Right lobe of liver (tissue), 6 donors: ENCODE measurements around the gene DPP10. TPM values are rescaled to one million over a fixed set of nuclear protein-coding genes. Genes with fewer than 3 reads are reported as not detected.
A peak's percentile ranks its signal among the peaks of the same experiment; 100 is the strongest.

Experiments
- ATAC-seq, 4 donors: fragments of 200-7000 bp; cut with Tn5 transposase; one replicate each; pipeline ENCODE4 v1.9.1; 2020; ENCODE audit warnings: mild to moderate bottlenecking in 4 of 4, moderate library complexity in 4 of 4
- DNase-seq, 3 donors: peaks; one replicate each; pipeline ENCODE4 v3.0.0-alpha.2; 2020
- H3K27ac ChIP-seq, 3 donors: fragments of 200-600 bp; one replicate each; pipeline ENCODE4 v1.8.0; 2022
- H3K27me3 ChIP-seq, 2 donors: fragments of 200-600 bp; one replicate each; pipeline ENCODE4 v1.8.0; 2022
- H3K36me3 ChIP-seq, 4 donors: fragments of 200-600 bp; sonication (generic) in 1 of 4; one replicate each; pipeline versions ENCODE4 v1.5.1 to v1.8.0; 2017 to 2022; ENCODE audit warnings: control low read depth in 1 of 4
- H3K4me1 ChIP-seq, 4 donors: fragments of 200-600 bp; sonication (generic) in 1 of 4; one replicate each; pipeline versions ENCODE4 v1.5.1 to v1.8.0; 2017 to 2022; ENCODE audit warnings: control low read depth in 1 of 4
- H3K4me3 ChIP-seq, 3 donors: fragments of 200-600 bp; one replicate each; pipeline ENCODE4 v1.8.0; 2022
- H3K9me3 ChIP-seq, 4 donors: fragments of 200-600 bp; sonication (generic) in 1 of 4; one replicate each; pipeline versions ENCODE4 v1.5.1 to v1.8.0; 2017 to 2022; ENCODE audit warnings: control low read depth in 1 of 4
- POLR2A ChIP-seq: fragments of 450-650 bp; IDR thresholded peaks from one replicate; pipeline ENCODE4 v1.6.1; 2017; ENCODE audit warnings: antibody characterized with exemption, mild to moderate bottlenecking
- WGBS: methylation state at CpG from one replicate; pipeline ENCODE4 v1.1.6; 2018; ENCODE audit warnings: low coverage, low lambda C conversion rate; ENCODE audit not compliant: insufficient coverage; ENCODE audit errors: missing lambda C conversion rate; 5-methylcytosine and 5-hydroxymethylcytosine counted together
- intact Hi-C, 2 donors: fragments of 100-400 bp; cut with DNase I; formaldehyde crosslinking; loops; one replicate each; pipeline versions ENCODE4 v1.11.2 to v1.14.1; 2022
- total RNA-seq, 6 experiments: library from RNA; depleted of rRNA in 2 of 6; stranded (reverse); fragments of >200 nt in 2 of 6; fragmentation: NEBNext Ultra II Directional in 3 of 6; extraction: Animal tissue kit (Norgen Biotek cat#: 25700) in 3 of 6; gene quantifications; one replicate each; pipeline versions ENCODE4 v1.1.0 to v1.2.4, GENCODE V29; 2016 to 2023
- TF ChIP-seq, protein P1 (sequence below), 4 donors: fragments of 200-600 bp in 3 of 4; fragments of 450-650 bp in 1 of 4; IDR thresholded peaks; one replicate each; pipeline versions ENCODE4 v1.5.1 to v1.8.0; 2016 to 2022; ENCODE audit warnings: antibody characterized with exemption in 4 of 4, mild to moderate bottlenecking in 2 of 4
- donor health status: DM: no; HTN: yes; CAD: no.
- donor health status: DM: no; HTN: no; CAD: no.
- donor health status: DM: no; HTN: no; CAD: no.
- donor health status: DM: no; HTN: yes; CAD: no.
- donor health status: DM: no; HTN: yes; CAD: no.

The DPP10 gene
- total RNA-seq, 6 experiments from 2014 or later, result 0.09 to 0.19 (median 0.15) TPM; not detected in 2

DNA sequence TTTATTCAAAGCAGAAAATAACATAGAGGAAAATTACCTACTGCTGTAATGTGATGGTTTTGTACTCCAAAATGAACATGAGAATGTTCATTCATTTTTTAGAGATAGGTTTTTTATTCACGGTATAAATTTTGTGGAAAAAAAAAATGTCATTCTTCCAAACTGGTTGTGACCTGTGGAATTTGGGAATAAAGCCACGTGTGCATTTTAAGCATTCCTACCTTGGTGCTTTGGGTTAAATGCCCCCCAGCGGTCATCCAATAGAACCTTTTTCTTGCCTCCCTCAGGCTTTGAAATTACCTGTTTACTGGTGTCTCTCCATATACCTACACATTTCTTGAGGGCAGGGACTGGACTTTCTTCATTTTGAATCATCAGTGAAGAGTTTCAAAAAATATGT is 740.7 kb downstream of the DPP10 start:
- 32% methylated on average over 3 of the region's 3 CpGs for WGBS
- no peak for DNase-seq
- no peak for ATAC-seq
- no peaks in the 10 kb centered on the region for H3K9me3 ChIP-seq
- H3K27ac ChIP-seq, result no peak overlapping the region
- no peaks in the 10 kb centered on the region for H3K4me1 ChIP-seq
- intact Hi-C loops, result no loop called here
- TF ChIP-seq, protein P1, sequence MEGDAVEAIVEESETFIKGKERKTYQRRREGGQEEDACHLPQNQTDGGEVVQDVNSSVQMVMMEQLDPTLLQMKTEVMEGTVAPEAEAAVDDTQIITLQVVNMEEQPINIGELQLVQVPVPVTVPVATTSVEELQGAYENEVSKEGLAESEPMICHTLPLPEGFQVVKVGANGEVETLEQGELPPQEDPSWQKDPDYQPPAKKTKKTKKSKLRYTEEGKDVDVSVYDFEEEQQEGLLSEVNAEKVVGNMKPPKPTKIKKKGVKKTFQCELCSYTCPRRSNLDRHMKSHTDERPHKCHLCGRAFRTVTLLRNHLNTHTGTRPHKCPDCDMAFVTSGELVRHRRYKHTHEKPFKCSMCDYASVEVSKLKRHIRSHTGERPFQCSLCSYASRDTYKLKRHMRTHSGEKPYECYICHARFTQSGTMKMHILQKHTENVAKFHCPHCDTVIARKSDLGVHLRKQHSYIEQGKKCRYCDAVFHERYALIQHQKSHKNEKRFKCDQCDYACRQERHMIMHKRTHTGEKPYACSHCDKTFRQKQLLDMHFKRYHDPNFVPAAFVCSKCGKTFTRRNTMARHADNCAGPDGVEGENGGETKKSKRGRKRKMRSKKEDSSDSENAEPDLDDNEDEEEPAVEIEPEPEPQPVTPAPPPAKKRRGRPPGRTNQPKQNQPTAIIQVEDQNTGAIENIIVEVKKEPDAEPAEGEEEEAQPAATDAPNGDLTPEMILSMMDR (IDR thresholded peaks at IDR 0.05), result no peak
- no peak for TF ChIP-seq POLR2A
- H3K36me3 ChIP-seq, result no peaks in the 10 kb centered on the region
- no peak overlapping the region for H3K4me3 ChIP-seq
- no peaks in the 10 kb centered on the region for H3K27me3 ChIP-seq

- H3K27me3 ChIP-seq, result no peaks in the 10 kb centered on the region
- DNase-seq (peak in 1 of 3 donors; percentile 40), ATAC-seq (no peak)
- intact Hi-C loops, result no loop called here
- H3K36me3 ChIP-seq, result no peaks in the 10 kb centered on the region
- no peaks in the 10 kb centered on the region for H3K9me3 ChIP-seq
- 75% methylated on average over 13 of the region's 13 CpGs for WGBS
- TF ChIP-seq, protein P1 (IDR thresholded peaks at IDR 0.05), result no peak
- H3K4me1 ChIP-seq, result no peaks in the 10 kb centered on the region
- H3K27ac ChIP-seq, result no peak overlapping the region
- no peak overlapping the region for H3K4me3 ChIP-seq
Measured at GRCh38 chr2:115190459-115190858, 748.0 kb downstream of the DPP10 start.

- H3K9me3 ChIP-seq, result no peaks in the 10 kb centered on the region
- no peak overlapping the region for H3K27ac ChIP-seq
- DNase-seq (no peak), ATAC-seq (no peak)
- no peaks in the 10 kb centered on the region for H3K27me3 ChIP-seq
- no peaks in the 10 kb centered on the region for H3K4me1 ChIP-seq
- intact Hi-C loops, result no loop called here
- WGBS, result 65% methylated on average over 6 of the region's 6 CpGs
- H3K36me3 ChIP-seq, result no peaks in the 10 kb centered on the region
- TF ChIP-seq, protein P1 (IDR thresholded peaks at IDR 0.05), result no peak
- TF ChIP-seq POLR2A, result no peak
- H3K4me3 ChIP-seq, result no peak overlapping the region
Measured at GRCh38 chr2:115194623-115195022, 752.2 kb downstream of the DPP10 start.

DNA sequence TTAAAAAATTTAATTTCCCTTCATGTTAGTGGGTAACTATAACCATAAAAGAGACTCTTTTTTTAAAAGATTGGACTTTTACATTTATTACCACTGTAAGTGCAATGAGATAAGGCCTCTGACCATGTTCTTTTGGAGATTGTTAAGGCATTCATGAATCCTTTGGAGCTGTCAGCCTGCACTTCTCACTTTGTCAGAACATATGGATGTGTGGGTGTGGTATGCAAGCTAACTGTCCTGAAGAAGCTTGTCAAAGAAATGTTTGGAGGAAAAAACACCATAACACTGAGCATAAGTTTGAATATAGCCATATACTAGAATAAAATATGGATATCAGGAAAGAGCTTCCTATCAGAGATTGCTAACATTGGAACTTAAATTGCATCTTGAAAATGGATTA is 754.1 kb downstream of the DPP10 start:
- no peaks in the 10 kb centered on the region for H3K27me3 ChIP-seq
- no peak overlapping the region for H3K27ac ChIP-seq
- H3K4me3 ChIP-seq, result no peak overlapping the region
- H3K36me3 ChIP-seq, result no peaks in the 10 kb centered on the region
- no peak for TF ChIP-seq POLR2A
- TF ChIP-seq, protein P1 (IDR thresholded peaks at IDR 0.05), result no peak
- no peaks in the 10 kb centered on the region for H3K4me1 ChIP-seq
- no peak for ATAC-seq
- no peak for DNase-seq
- intact Hi-C loops, result no loop called here
- no peaks in the 10 kb centered on the region for H3K9me3 ChIP-seq

GRCh38 chr2:115199966-115200365 is 757.5 kb downstream of the DPP10 start:
- Histone ChIP-seq H3K4me1 (no peaks in the 10 kb centered on the region), H3K9me3 (no peaks in the 10 kb centered on the region), H3K4me3 (no peak overlapping the region), H3K36me3 (no peaks in the 10 kb centered on the region), H3K27ac (no peak overlapping the region), H3K27me3 (no peaks in the 10 kb centered on the region)
- WGBS, result 46% methylated on average over 4 of the region's 4 CpGs
- no peak for DNase-seq
- intact Hi-C loops, result no loop called here
- TF ChIP-seq POLR2A, result no peak
- TF ChIP-seq, protein P1 (IDR thresholded peaks at IDR 0.05), result no peak
- no peak for ATAC-seq
